GM19328 (cell line): Measurements from ENCODE around the gene MAP1S.

Source experiments
- ATAC-seq: cut with Tn5 transposase; IDR thresholded peaks from one replicate; pipeline ENCODE4 v1.9.1; 2021; ENCODE audit warnings: mild to moderate bottlenecking, moderate library complexity; ENCODE audit not compliant: unreplicated experiment

Gene MAP1S

GRCh38 chr19:17718947-17719711 lies at the start of gene MAP1S:
Gene MAP1S (plus strand): TSS chr19:17719480. CDS start chr19:17719503, 23 bp downstream.
- peak; percentile 58 for ATAC-seq

- ATAC-seq, result no peak
Observed at GRCh38 chr19:17671906-17672305, 47.4 kb upstream of the MAP1S start.

- no peak for ATAC-seq
Observed at GRCh38 chr19:17673937-17674799, 45.1 kb upstream of the MAP1S start.

- ATAC-seq, result no peak
Observed at GRCh38 chr19:17676295-17676694, 43.0 kb upstream of the MAP1S start.

GRCh38 chr19:17677002-17677401 lies 42.3 kb upstream of the MAP1S start:
- no peak for ATAC-seq

- ATAC-seq, result no peak
Observed at GRCh38 chr19:17678836-17679235, 40.4 kb upstream of the MAP1S start.

GRCh38 chr19:17679526-17680229 lies 39.6 kb upstream of the MAP1S start:
- no peak for ATAC-seq

GRCh38 chr19:17680230-17680722 lies 39.0 kb upstream of the MAP1S start:
- no peak for ATAC-seq

- ATAC-seq, result no peak
Observed at GRCh38 chr19:17681505-17682125, 37.7 kb upstream of the MAP1S start.

GRCh38 chr19:17682273-17682672 lies 37.0 kb upstream of the MAP1S start:
- ATAC-seq, result no peak

GRCh38 chr19:17683078-17683477 lies 36.2 kb upstream of the MAP1S start:
- no peak for ATAC-seq

GRCh38 chr19:17684256-17684655 lies 35.0 kb upstream of the MAP1S start:
- no peak for ATAC-seq

GRCh38 chr19:17685451-17686022 lies 33.7 kb upstream of the MAP1S start:
- ATAC-seq, result no peak

GRCh38 chr19:17686023-17686521 lies 33.2 kb upstream of the MAP1S start:
- ATAC-seq, result no peak

GRCh38 chr19:17686592-17687024 lies 32.7 kb upstream of the MAP1S start:
- ATAC-seq, result no peak

GRCh38 chr19:17687141-17687856 lies 32.0 kb upstream of the MAP1S start:
- ATAC-seq, result no peak

GRCh38 chr19:17687857-17688784 lies 31.2 kb upstream of the MAP1S start, which contains the start of gene UNC13A:
Gene UNC13A (minus strand): TSS chr19:17688354. CDS start chr19:17688199, 155 bp downstream.
- ATAC-seq, result no peak

GRCh38 chr19:17688853-17689595 lies 30.3 kb upstream of the MAP1S start:
- ATAC-seq, result no peak
